Endothelial cell of umbilical vein (primary cell): ENCODE measurements around the gene GTF3C4. TPM values are rescaled to one million over a fixed set of nuclear protein-coding genes. Genes with fewer than 3 reads are reported as not detected.
"Not testable (repeated sequence)": the region's sequence is repeated elsewhere in the genome, so short reads cannot be mapped to it uniquely, and the experiment has no call there.

Experiments used
- BruUV-seq: library from RNA; stranded (reverse); fragments of 400-500 nt; replicated peaks from 2 replicates; lab custom pipeline; 2021; lab: Mats Ljungman, UMichigan
- CTCF ChIA-PET: fragments of 300-600, 350-600 bp; sonication (Branson Sonifier 250); formaldehyde crosslinking; loops from one replicate; lab custom pipeline; 2021; ENCODE audit warnings: antibody characterized with exemption, inconsistent platforms; lab: Charles Lee
- POLR2A ChIA-PET: fragments of 300-600, 350-600 bp; sonication (Branson Sonifier 250); formaldehyde crosslinking; loops from one replicate; lab custom pipeline; 2021; ENCODE audit warnings: antibody characterized with exemption, inconsistent platforms; lab: Charles Lee
- DNase-seq: peaks from one replicate; pipeline ENCODE4 v3.0.0-alpha.2; 2011; ENCODE audit warnings: low read depth, low spot score
- FAIRE-seq: peaks from 2 replicates; lab custom pipeline; 2011; peaks lifted over from hg19 to GRCh38; lab: Jason Lieb, UNC
- H2AFZ ChIP-seq: 2 replicates; pipeline ENCODE4 v1.6.0; 2012; ENCODE audit warnings: low read depth, low read length, control low read depth, inconsistent platforms
- H3K27ac ChIP-seq: 2 replicates; pipeline ENCODE4 v1.5.1; 2011; ENCODE audit warnings: low read depth, mild to moderate bottlenecking, control low read depth, low read length, moderate library complexity; ENCODE audit not compliant: insufficient read depth
- H3K27me3 ChIP-seq, 2 experiments: 2 replicates each; pipeline versions ENCODE4 v1.6.0 to v1.6.1; 2011; ENCODE audit warnings: low read length in 2 of 2, mixed read lengths in 1 of 2; ENCODE audit not compliant: control insufficient read depth in 2 of 2, insufficient read depth in 2 of 2
- H3K36me3 ChIP-seq, 2 experiments: 2 replicates in 1 of 2; 3 replicates in 1 of 2; pipeline ENCODE4 v1.5.1; 2011; ENCODE audit warnings: low read length in 2 of 2, mild to moderate bottlenecking in 1 of 2, moderate library complexity in 1 of 2; ENCODE audit not compliant: control insufficient read depth in 2 of 2, insufficient read depth in 2 of 2; ENCODE audit errors: extremely low read depth in 1 of 2
- H3K4me1 ChIP-seq: 3 replicates; pipeline ENCODE4 v1.5.1; 2011; ENCODE audit warnings: mild to moderate bottlenecking, low read length; ENCODE audit not compliant: control insufficient read depth, insufficient read depth; ENCODE audit errors: extremely low read depth
- H3K4me2 ChIP-seq: 2 replicates; pipeline ENCODE4 v1.6.1; 2011; ENCODE audit warnings: low read length, control low read depth, mixed read lengths; ENCODE audit not compliant: insufficient read depth
- H3K4me3 ChIP-seq, 3 experiments: fragments of 200-600 bp in 1 of 3; sonication (generic), shearing (Covaris generic) in 1 of 3; replicated peaks in 1 of 3; 2 replicates each; pipeline ENCODE4 v1.5.1; 2011 to 2016; ENCODE audit warnings: control low read depth in 3 of 3, low read length in 3 of 3, mild to moderate bottlenecking in 2 of 3, inconsistent platforms in 1 of 3, low read depth in 1 of 3, moderate library complexity in 1 of 3; ENCODE audit not compliant: insufficient read depth in 1 of 3
- H3K79me2 ChIP-seq: 2 replicates; pipeline ENCODE4 v1.6.0; 2012; ENCODE audit warnings: low read length, inconsistent platforms; ENCODE audit not compliant: control insufficient read depth, insufficient read depth
- H3K9ac ChIP-seq: replicated peaks from 2 replicates; pipeline ENCODE3; 2011; ENCODE audit warnings: low read length, control low read depth; ENCODE audit not compliant: insufficient read depth; ENCODE audit errors: extremely low read depth
- H3K9me1 ChIP-seq: replicated peaks from 3 replicates; pipeline ENCODE4 v1.6.0; 2011; ENCODE audit warnings: mild to moderate bottlenecking, low read length; ENCODE audit not compliant: control insufficient read depth, insufficient read depth; ENCODE audit errors: extremely low read depth
- H3K9me3 ChIP-seq: replicated peaks from 2 replicates; pipeline ENCODE4 v1.5.1; 2012; ENCODE audit warnings: low read length, inconsistent platforms; ENCODE audit not compliant: control insufficient read depth, insufficient read depth
- H4K20me1 ChIP-seq: replicated peaks from 2 replicates; pipeline ENCODE3; 2011; ENCODE audit warnings: mild to moderate bottlenecking, low read length; ENCODE audit not compliant: control insufficient read depth, insufficient read depth; ENCODE audit errors: extremely low read depth
- EZH2 ChIP-seq: IDR thresholded peaks from 2 replicates; pipeline ENCODE4 v1.6.1; 2012; ENCODE audit warnings: borderline replicate concordance, low read depth, mild to moderate bottlenecking, moderate library complexity, low read length, inconsistent platforms; ENCODE audit not compliant: severe bottlenecking
- FOS ChIP-seq: IDR thresholded peaks from 2 replicates; pipeline ENCODE4 v1.6.1; 2011; ENCODE audit warnings: mild to moderate bottlenecking, low read length, moderate library complexity, borderline replicate concordance; ENCODE audit not compliant: insufficient read depth
- GATA2 ChIP-seq: IDR thresholded peaks from 2 replicates; pipeline ENCODE4 v1.7.0; 2011; ENCODE audit warnings: low read depth, mild to moderate bottlenecking, moderate library complexity, mixed read lengths, low read length; ENCODE audit not compliant: insufficient read length, insufficient read depth
- JUN ChIP-seq: IDR thresholded peaks from 2 replicates; pipeline ENCODE4 v1.6.1; 2011; ENCODE audit warnings: borderline replicate concordance, low read depth; ENCODE audit not compliant: insufficient read length, insufficient read depth
- MYC ChIP-seq: IDR thresholded peaks from one replicate; pipeline ENCODE4 v1.6.1; 2011; ENCODE audit warnings: mild to moderate bottlenecking, low read depth, low read length
- POLR2A ChIP-seq: IDR thresholded peaks from 2 replicates; pipeline ENCODE4 v1.6.1; 2012; ENCODE audit warnings: low read depth, mild to moderate bottlenecking, control low read depth, low read length
- POLR2AphosphoS5 ChIP-seq: IDR thresholded peaks from 2 replicates; pipeline ENCODE4 v1.6.1; 2012; ENCODE audit warnings: low read depth, mild to moderate bottlenecking, control low read depth, low read length, moderate library complexity; ENCODE audit not compliant: insufficient read depth
- dilution Hi-C: fragments of 300-500 bp; cut with MboI; formaldehyde crosslinking; loops from one replicate; pipeline ENCODE4 v1.15.0; 2019; ENCODE audit warnings: low sequenced_read_pairs; ENCODE audit not compliant: extremely low pct_ligation_motif_present
- intact Hi-C: fragments of 100-400 bp; cut with micrococcal nuclease; formaldehyde crosslinking; loops from one replicate; pipeline ENCODE4 v1.10.0; 2022
- polyA plus RNA-seq, 4 experiments: library from polyadenylated mRNA; depleted of rRNA in 3 of 4; stranded (reverse) in 3 of 4; unstranded in 1 of 4; fragments of >200 nt; gene quantifications; 2 replicates each; pipeline versions ENCODE4 v1.2.1 to v1.2.3, GENCODE V29; 2011 to 2012; ENCODE audit warnings: missing spikeins in 1 of 4
- total RNA-seq: library from RNA; stranded (reverse); gene quantifications from 2 replicates; pipeline ENCODE4 v1.2.3, GENCODE V29; 2021
- TF ChIP-seq, protein P1 (sequence below), 2 donors: IDR thresholded peaks; 1 replicate in 1 of 2; 2 replicates in 1 of 2; pipeline ENCODE4 v1.5.1; 2011; ENCODE audit warnings: low read length in 2 of 2, mild to moderate bottlenecking in 2 of 2, moderate library complexity in 2 of 2, control low read depth in 1 of 2, inconsistent platforms in 1 of 2, low read depth in 1 of 2; ENCODE audit not compliant: insufficient read depth in 1 of 2; ENCODE audit errors: extremely low read depth in 1 of 2
- TF ChIP-seq, protein P2 (sequence below): IDR thresholded peaks from 2 replicates; pipeline ENCODE4 v1.6.1; 2011; ENCODE audit not compliant: insufficient read depth, insufficient read length

GTF3C4 gene
- total and polyA plus RNA-seq, 2 donors (not counting 3 experiments of a cell fraction or from before 2014, with no cell fraction given), result 3.3 to 19.2 TPM

DNA sequence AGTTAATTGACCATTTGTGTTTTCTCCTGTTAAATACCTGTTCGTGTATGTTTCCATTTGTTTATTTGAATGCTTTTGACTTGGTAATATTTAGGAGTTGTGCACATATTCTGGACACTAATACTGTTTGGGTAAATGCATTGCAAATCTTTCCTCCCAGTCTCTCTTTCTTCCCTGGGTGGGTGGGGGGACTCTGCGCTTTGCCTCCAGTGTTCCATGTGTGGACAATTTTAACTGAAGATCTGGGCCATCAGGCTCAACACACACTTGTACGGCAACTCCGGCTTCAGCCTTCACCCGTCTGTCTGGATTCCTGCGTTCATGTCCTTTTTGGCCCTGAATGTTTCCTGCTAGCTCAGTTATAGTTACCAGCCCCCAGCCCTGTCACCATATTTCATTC is 40.1 kb downstream of the GTF3C4 start:
- dilution Hi-C loops (no loop called here), intact Hi-C loops (no loop called here)
- Histone ChIP-seq H3K9me1 (no peaks in the 10 kb centered on the region), H3K27ac (no peak overlapping the region), H3K9me3 (no peaks in the 10 kb centered on the region), H3K36me3 (no peaks in the 10 kb centered on the region), H4K20me1 (no peaks in the 10 kb centered on the region), H2AFZ (no peak overlapping the region), H3K79me2 (no peaks in the 10 kb centered on the region), H3K27me3 (peaks cover 4% of the 10 kb centered on the region in 2 experiments), H3K4me3 (no peak overlapping the region), H3K4me1 (no peaks in the 10 kb centered on the region), H3K9ac (no peak overlapping the region), H3K4me2 (no peak overlapping the region)
- CTCF ChIA-PET, result no interaction called here
- no peak for TF ChIP-seq FOS
- no peak for TF ChIP-seq POLR2A
- no peak for TF ChIP-seq GATA2
- no peak for TF ChIP-seq EZH2
- TF ChIP-seq, protein P1, sequence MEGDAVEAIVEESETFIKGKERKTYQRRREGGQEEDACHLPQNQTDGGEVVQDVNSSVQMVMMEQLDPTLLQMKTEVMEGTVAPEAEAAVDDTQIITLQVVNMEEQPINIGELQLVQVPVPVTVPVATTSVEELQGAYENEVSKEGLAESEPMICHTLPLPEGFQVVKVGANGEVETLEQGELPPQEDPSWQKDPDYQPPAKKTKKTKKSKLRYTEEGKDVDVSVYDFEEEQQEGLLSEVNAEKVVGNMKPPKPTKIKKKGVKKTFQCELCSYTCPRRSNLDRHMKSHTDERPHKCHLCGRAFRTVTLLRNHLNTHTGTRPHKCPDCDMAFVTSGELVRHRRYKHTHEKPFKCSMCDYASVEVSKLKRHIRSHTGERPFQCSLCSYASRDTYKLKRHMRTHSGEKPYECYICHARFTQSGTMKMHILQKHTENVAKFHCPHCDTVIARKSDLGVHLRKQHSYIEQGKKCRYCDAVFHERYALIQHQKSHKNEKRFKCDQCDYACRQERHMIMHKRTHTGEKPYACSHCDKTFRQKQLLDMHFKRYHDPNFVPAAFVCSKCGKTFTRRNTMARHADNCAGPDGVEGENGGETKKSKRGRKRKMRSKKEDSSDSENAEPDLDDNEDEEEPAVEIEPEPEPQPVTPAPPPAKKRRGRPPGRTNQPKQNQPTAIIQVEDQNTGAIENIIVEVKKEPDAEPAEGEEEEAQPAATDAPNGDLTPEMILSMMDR (IDR thresholded peaks at IDR 0.05; ENCODE audit: extremely low read depth in 1 of 2, insufficient read depth in 1 of 2, low read depth in 1 of 2, low read length in 2 of 2), result no peak
- TF ChIP-seq, protein P2, sequence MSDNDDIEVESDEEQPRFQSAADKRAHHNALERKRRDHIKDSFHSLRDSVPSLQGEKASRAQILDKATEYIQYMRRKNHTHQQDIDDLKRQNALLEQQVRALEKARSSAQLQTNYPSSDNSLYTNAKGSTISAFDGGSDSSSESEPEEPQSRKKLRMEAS, result no peak
- TF ChIP-seq POLR2AphosphoS5, result no peak
- no peak for TF ChIP-seq JUN
- TF ChIP-seq MYC, result no peak
- no TSS peak for BruUV-seq
- FAIRE-seq, result no peak
- no peak for DNase-seq
- POLR2A ChIA-PET, result no interaction called here

DNA sequence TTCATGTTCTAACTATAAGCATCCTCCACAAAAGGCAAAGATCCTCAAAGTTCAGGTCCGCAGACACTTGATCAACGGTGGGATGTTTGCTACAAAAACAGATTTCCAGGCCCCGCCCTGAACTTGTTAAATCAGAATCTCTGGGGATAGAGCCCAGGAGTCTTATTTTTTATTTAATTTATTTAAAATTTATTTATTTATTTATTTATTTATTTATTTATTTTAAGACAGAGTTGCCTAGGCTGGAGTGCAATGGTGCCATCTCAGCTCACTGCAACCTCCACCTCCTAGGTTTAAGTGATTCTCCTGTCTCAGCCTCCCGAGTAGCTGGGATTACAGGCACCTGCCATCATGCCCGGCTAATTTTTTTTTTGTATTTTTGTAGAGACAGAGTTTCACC is 40.9 kb downstream of the GTF3C4 start:
- BruUV-seq, CTCF ChIA-PET, dilution Hi-C loops: not testable (repeated sequence)

More for the DNA sequence above, 40.9 kb downstream of the GTF3C4 start:
- POLR2A ChIA-PET, H4K20me1 ChIP-seq, H3K27me3 ChIP-seq, H3K9me1 ChIP-seq, H3K36me3 ChIP-seq, H2AFZ ChIP-seq, H3K27ac ChIP-seq, H3K9me3 ChIP-seq, H3K4me1 ChIP-seq, H3K9ac ChIP-seq, H3K4me3 ChIP-seq, DNase-seq, H3K79me2 ChIP-seq, intact Hi-C loops, FAIRE-seq, H3K4me2 ChIP-seq: not testable (repeated sequence)
